DMS53 treated with DMSO at 0.1 percent for 48 hours (cell line): Measurements from ENCODE around the gene RABEP2.
"Not testable (repeated sequence)": the region's sequence is repeated elsewhere in the genome, so short reads cannot be mapped to it uniquely, and the experiment has no call there.

Experiments used
- DNase-seq: peaks from one replicate; lab custom pipeline; 2025; ENCODE audit not compliant: unreplicated experiment; lab: John Stamatoyannopoulos, UW

Gene RABEP2

DNA sequence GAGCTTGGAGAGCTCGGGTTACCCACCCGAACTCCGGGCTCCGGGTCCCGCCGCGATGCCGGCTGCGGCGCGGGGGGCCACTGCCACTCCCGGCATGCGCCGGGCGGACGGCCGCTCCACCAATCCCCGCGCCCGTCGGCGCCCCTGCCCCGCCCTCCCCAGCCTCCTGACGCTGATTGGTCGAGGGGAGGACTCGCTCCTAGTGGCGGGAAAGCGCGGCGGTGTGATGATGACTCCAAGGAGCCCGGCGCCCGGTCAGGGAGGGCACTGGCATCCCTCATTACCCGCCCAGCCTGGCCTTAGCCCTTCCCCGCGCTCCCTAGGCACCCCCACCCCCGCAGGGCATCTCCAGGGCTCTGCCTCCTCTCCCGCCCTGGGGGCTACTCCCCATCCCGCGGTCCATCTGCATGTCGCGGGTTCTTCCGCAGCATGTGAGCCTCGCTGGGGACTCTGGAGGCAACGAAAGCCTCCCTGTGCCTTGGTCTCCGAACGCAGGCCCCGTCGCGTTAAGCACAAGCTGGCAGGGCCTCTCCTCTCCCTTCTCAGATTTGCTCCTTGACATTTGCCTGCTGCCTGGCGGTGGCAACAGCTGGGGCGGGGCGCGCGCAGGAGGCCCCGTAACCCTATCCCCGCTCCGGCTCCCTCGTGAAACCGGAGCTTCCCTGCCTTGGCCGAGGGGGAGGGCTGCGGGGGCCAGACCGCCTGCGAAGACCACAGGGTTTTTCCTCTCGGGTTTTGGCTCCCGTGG, 45.0 kb downstream of the RABEP2 start:
- peak; percentile 60 for DNase-seq

DNA sequence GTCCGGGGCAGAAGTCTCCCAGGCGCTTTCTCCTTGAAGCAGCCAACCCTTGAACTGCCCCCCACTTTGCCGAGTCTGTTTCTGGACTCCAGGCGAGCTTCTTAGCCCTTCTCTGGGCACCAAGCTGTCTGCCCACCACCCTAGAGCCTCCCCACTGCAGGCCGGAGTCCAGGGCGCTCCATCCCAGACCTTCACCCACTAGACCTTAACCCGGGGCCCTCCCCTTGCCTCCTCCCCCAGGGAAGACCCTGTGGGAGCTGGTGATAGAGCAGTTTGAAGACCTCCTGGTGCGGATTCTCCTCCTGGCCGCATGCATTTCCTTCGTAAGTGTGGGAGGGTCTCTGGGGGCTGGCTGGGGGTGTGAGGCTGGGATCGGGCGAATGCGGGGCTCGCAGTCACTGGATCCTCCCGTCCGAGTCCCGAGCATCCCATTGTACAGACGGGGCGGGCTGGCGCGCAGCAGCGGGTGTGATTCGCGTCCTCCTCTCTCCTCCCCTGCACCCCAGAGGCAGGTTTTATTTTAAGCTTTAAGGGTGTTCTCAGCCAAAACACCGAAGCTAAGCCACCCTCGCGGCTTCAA, 45.7 kb downstream of the RABEP2 start:
- no peak for DNase-seq

DNA sequence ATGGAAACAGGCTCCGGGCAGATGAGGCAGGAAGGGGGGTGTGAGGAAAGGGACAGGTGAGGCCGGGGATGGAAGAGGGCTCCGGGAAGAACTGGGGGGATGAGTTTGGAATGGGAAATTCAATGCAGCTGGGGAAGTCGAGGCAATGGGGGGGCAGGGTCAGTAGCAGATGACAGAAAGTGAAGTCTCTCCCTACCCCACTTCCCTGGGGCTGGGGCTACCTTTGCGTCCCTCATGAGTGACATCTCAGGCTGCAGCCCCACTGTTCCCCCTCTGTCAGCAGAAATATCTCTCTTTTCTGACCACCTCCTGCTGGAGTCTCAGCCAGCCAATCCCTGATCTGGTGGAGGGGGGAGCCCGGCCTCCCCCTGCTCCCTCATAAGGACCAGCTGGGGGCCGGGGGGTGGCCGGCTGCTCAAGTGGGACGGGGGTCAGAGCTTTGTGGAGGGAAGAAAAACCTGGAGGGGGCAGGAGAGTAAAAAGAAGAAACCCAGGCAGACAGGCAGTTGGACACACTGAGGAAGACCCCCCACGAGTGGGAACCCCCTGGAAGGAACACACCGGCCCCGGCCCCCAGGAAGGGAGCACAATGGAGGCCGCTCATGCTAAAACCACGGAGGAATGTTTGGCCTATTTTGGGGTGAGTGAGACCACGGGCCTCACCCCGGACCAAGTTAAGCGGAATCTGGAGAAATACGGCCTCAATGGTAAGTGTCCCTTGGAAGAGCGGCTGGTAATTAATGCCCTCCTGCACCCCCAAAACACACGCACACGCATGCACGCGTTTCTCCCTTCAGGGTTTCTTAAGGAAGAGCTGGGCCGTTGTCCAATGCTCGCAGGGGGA, 46.7 kb downstream of the RABEP2 start, which contains the start of gene ATP2A1:
TSS of gene ATP2A1 (plus strand) at position 406 of the 844 bp plus-strand sequence. CDS start at position 590, 184 bp downstream.
- no peak for DNase-seq

DNA sequence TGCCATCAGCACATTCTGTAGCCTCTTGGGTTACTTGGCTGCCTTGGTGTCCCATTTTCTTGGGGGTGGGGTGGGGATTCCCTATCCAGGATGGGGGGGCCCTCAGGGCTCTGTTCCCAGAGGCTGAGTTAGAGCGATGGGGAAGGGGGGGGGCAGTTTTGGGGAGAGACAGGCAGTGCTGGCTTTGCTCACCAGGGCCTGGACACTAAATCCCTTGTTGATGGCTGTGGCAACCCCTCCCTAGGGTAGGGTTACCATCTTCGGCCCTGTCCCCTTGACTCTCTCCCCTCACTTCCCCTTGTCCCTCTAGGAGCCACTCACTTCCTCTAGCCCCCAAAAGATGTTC, 47.4 kb downstream of the RABEP2 start:
- no peak for DNase-seq

DNA sequence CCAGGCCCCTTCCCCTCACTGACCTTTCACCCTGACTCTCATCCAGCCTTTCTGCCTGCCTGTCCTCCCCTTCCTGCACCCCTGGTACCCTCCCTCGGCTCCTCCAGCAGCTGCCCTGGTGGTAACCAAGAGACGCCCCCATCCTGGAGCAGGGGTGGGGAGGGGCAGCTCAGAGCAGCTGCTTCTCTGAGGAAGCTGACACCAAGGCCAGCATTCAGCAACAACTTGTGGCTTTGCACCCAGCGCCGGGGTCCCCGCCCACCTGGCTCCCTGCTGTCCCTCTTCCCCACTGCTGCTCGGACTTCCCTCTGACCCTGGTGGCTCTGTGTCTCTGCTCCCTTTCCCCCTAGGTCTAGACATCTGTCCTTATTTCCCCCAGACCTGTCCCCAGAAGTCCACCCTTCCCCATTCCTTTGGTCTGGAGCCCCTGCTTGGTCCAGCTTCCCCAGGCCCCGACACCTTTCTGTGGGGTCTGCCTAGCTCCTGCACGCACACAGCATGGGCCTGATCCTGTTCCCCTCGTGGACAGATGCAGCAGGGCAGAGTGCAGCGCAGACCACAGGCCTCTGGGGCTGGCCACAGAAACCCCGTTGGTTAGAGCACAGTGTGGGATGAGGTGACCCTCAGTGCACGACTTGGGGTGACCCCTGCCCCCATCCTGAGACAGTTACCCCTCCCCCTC, 47.9 kb downstream of the RABEP2 start:
- DNase-seq: no peak

DNA sequence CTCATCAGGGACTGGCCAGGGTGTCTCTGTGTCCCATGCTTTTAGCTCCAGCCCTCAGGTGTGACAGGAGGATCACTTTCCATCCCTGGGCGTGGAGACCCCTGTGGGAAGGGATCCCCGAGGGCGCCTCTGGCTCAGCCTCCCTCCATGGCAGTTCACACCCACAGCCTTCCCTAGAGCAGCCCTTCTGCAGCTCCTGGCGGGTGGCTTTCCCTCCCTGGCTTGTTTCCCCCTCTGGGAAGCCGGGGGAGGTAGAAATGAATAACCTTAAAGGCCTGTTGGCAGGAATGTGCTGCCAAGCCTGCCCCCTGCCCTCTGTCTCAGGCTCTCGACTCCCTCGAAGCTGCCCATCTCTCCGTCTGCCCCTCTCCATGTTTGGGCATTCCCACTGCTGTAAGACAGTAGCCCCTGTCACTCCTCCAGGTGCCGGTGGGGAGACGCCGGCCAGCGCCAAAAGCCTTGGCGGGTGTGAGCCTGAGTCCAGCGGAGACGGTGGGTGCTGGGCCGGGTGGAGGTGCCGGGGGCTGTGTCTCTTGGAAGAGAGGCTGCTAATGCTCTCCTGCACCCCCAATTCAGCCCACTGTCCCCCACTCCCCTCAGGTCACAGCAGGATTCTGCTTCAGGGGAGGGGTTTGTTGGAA, 48.9 kb downstream of the RABEP2 start:
- DNase-seq: no peak

DNA sequence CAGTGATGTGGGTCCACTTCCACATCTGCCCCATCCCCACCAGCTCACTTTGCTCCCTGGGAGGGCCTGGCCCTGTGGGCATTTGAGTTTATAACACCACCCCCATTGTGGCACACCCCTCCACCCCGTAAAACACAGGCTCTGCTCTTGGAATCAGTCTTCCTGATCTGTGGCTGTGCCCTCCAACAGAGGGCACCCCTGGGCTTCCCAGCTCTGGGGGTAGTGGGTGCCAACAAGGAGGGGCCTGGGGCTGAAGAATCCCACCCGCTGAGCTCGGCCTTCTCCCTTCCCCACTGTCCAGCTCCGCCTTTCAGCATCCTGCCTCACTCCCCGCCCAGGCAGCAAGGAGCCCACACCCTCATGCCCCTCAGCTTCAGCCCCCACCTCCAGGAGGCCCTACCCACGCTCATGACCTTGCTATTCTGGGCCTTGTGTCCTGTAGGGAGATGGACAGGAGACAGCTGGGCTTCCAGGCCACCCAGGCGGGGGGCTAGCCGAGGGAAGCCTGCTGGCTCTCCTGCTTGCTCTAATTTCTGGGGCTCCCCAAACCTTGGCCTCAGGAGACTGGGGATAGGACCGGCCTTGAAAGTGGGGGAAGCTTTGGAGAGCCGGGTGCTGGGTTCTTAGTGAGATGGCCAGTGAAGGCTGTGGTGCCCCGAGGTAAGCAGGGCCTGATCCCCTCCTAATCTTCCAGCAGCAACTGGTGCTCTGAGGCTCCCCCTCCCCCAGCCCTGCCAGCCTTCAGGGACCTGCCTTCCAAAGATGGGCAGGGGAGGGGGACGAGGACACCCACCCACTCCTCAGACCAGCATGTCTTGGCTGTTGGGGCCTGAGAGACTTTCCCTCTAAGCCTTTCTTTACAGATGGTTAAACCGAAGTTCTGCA, 49.7 kb downstream of the RABEP2 start:
- no peak for DNase-seq

DNA sequence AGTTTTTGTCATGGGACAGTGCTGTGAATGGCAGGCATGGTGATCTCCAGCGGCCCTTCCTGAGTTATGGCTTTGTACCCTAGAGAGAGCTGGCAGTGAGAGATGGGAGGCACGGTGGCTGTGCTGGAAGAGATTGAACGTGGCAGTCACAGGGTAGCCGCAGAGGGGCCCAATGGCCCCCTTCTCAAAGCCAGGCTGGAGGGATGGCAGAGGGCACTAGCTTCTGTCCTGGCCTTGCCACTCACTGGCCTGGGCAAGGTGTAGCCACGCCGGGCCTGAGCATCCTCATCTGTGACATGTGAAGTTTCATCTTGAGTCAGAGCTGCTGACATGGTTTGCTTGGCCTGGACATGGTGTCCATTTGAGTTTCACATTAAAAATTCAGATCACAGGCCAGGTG, 50.6 kb downstream of the RABEP2 start:
- no peak for DNase-seq

DNA sequence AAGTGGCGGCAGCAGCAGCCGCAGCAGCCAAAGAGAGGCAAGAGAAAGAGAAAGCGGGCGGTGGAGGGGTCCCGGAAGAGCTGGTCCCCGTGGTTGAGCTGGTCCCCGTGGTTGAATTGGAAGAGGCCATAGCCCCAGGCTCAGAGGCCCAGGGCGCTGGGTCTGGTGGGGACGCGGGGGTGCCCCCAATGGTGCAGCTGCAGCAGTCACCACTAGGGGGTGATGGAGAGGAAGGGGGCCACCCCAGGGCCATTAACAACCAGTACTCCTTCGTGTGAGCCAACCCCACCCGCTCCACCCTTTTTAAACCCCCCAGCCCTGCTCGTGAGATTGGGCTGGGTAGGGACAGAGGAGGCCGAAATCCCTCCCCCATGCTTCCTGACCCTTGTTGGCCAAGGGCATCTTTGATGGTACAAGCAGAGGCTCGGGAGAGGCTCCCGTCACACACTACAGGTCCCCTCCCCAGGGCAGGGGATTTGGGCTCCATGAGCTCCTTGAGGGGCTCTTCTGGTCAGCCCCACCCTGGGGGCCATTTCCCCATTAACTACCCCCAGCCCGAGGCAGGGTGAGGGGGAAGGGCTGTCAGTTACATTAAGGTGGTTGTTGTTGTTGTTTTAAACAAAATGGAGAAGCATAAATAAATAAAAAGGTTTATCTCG, 51.4 kb downstream of the RABEP2 start:
- no peak for DNase-seq

DNA sequence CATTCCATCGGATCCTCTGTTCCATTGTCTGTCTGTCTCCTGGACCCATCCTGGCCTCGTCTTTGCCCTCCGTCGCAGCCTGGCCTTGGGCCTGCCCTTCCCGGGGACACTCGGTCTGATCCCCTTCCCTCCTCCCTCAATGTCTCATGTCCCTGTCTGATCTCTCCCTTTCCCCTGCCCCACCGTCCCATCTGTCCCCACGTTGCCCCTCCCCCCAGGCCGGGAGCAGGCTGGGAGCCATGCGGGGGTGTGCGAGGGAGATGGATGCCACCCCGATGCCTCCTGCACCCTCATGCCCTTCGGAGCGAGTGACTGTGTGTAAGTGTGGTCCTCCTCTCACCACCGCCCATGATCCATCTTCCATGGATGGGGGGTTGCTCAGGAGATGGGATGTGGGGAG, 52.1 kb downstream of the RABEP2 start:
- DNase-seq: no peak

DNA sequence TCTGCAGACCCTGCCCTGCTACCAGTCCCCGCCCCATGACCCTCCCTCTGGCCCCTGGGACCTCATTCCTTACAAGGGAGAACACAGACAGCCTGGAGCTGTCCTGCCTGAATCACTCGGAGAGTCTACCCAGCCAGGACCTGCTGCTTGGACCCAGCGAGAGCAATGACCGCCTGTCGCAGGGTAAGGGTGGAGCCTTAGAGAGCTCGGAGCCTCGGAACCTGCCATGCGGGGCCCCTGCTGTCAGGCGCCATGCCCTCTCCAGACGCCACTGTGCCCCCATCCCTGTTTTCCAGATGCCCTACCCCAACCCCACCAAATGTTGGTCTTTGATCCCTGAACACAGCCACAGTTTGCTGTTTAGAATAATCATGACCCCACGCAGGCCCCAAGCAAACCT, 55.8 kb downstream of the RABEP2 start:
- no peak for DNase-seq

DNA sequence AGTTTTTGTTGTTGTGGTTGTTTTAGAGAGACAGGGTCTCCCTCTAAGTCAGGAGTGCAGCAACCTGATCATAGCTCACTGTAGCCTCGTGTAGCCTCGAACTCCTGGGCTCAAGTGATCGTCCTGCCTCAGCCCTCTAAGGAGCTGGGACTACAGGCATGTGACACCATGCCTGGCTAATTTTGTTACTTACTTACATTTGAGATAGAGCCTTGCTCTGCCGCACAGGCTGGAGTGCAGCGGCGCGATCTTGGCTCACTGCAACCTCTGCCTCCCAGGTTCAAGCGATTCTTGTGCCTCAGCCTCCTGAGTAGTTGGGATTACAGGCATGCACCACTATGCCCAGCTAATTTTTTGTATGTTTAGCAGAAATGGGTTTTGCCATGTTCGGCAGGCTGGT, 57.4 kb downstream of the RABEP2 start:
- not testable (repeated sequence) for DNase-seq

DNA sequence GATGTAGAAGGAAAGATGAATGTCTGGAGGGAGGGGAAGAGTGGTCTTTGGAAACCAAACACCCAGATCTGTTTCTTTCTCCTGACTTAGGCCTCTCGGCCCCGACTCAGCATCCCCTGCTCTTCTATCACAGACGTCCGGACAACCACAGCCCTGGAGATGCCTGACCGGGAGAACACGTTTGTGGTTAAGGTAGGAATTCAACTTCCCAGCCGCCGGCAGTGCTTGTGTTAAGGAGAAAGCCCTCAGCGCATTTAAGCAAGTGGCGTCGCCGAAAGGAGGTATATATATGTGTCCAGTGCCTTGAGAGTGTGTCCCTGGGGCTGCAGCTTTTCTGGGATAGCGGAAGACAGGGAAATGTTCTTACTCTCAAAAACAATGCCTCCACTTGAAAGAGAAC, 57.8 kb downstream of the RABEP2 start:
- no peak for DNase-seq

DNA sequence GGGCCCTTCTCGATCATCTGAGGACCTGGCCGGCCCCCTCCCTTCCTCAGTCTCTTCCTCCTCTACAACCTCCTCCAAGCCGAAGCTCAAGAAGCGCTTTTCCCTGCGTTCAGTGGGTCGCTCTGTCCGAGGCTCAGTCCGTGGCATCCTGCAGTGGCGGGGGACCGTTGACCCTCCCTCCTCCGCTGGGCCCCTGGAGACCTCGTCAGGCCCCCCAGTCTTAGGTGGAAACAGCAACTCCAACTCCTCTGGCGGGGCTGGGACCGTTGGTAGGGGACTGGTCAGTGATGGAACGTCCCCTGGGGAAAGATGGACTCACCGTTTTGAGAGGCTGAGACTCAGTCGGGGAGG, 58.6 kb downstream of the RABEP2 start:
- DNase-seq: no peak

DNA sequence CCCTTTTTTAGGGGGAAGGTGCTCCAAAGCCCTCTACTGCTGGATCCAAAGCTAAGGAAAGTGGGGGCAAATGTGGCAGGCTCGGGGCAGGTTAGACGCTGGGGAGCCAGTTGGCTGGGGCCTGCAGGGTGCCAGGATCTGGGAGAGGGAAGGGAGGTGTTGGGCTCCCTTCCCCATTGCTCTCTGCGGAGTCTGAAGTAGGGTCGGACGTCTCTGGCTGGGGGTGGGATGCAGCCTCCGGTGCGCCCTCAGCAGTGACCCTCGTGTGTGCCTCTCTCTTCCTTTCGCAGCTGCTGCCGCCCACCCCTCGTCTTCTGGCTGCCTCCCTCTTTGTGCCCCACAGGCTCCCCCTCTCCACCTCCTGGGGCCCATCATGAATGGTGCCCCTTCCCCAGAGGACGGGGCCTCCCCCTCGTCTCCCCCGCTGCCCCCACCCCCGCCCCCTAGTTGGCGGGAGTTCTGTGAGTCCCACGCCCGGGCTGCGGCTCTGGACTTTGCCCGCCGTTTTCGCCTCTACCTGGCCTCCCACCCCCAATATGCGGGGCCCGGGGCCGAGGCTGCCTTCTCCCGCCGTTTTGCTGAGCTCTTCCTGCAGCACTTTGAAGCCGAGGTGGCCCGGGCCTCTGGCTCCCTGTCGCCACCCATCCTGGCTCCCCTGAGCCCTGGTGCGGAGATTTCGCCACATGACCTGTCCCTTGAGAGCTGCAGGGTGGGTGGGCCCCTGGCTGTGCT, 59.1 kb downstream of the RABEP2 start:
- DNase-seq: no peak

DNA sequence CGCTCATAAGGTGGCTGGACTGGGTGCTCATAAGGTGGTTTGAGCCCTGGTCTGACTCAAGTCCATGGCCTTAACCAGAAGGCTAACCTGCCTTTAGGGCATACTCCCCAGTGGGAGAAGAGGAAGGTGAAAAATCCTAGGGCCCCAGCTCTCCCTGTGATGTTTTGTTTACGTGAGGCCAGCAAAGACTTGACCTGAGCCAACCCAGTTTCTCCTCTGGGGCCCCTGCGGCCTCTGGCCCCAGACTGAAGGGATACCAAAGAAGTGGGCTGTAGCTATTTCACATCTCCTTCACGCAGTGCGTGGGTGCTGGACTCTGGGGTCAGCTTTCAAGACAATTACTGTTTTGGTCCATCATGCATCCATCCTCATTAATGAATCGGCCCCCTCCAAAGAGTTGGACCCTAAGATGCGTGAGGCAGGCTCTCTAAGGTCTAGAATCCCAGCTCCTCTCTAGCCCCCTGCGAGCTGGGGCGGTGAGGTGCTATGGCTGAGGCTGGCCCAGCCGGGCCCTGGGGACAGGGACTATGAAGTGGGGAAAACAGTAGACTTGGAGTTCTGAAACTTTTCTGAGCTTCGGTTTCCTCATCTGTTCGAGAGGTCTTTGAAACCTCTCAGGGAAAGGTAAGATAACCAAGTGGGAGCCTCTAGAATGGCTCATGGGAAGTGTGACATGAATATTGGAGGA, 59.9 kb downstream of the RABEP2 start:
- no peak for DNase-seq

DNA sequence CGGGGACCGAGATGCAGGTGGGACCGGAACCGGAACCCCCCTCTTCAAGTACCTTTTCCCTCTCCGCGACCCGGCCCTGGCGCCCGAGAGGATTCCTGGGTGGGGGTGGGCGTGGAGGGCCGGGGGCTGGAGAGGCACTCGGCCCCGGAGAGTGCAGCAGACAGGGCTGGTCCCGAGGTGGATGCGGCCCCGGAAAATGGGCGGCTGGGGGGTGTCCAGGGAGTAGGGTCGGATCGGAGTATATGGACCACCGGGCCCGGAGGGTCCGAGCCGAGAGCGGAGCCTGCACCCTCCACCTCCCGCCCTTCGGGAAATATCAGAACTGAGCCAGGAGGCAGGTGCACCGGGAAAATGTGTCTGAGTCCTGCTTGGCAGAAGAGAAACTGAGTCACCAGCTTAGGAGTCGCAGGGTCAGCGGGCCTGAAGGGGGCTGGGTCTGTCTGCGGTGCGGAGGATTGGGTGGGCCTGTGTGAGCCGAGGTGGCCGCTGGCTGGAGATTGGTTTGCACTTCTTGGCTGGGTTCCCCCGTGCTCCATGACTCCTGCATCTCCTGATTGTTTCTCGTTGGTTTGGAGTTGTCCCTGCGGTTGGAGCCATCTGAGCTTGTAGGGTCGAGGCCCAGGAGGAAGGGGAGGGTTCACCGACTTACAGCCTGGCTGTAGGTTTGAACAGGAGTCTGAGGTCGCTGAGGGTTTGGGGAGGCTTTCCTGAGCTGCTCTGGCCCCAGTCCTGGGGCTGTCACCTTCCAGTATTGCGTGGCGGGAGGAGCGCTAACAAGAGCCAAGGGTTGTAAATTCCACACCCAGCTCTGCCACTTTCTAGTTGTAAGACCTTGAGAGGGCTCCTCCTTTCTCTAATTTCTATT, 60.9 kb downstream of the RABEP2 start:
- DNase-seq: no peak
